ENCODE results near the gene NYAP1. TPM values are rescaled to one million over a fixed set of nuclear protein-coding genes. Genes with fewer than 3 reads are reported as not detected.
"Not testable (repeated sequence)": the region's sequence is repeated elsewhere in the genome, so short reads cannot be mapped to it uniquely, and the experiment has no call there.

The NYAP1 gene
- polyA plus RNA-seq, 2 donors = 0.32 to 1.3 TPM

- H3K36me3 ChIP-seq (ENCODE audit: control insufficient read depth in 2 of 2, insufficient read depth in 2 of 2, low read length in 1 of 2) = no peaks in the 10 kb centered on the region
- no peaks in the 10 kb centered on the region for H3K9me3 ChIP-seq (ENCODE audit: control insufficient read depth in 2 of 2, insufficient read depth in 1 of 2, low read depth in 1 of 2, low read length in 1 of 2)
- H3K27me3 ChIP-seq (ENCODE audit: control insufficient read depth in 1 of 2, insufficient read depth in 2 of 2, low read length in 2 of 2) = no peaks in the 10 kb centered on the region
- no peak overlapping the region for H3K27ac ChIP-seq (ENCODE audit: low read depth in 2 of 2, low read length in 1 of 2)
- WGBS, 2 donors = 27 to 32% methylated on average over 1 of the region's 1 CpG
- H3K4me3 ChIP-seq (ENCODE audit: low read depth in 1 of 2, low read length in 2 of 2) = no peak overlapping the region
- H3K4me1 ChIP-seq (ENCODE audit: control insufficient read depth in 2 of 2, insufficient read depth in 2 of 2, low read length in 1 of 2) = peaks cover 0 to 1% of the 10 kb centered on the region in 2 donors
These were observed 36.4 kb downstream of the NYAP1 start for GRCh38 chr7:100520138-100520537.

GRCh38 chr7:100521076-100521475 lies 37.3 kb downstream of the NYAP1 start:
- no peaks in the 10 kb centered on the region for H3K27me3 ChIP-seq (ENCODE audit: control insufficient read depth in 1 of 2, insufficient read depth in 2 of 2, low read length in 2 of 2)
- 87 to 92% methylated on average over 2 of the region's 2 CpGs for WGBS, 2 donors
- H3K9me3 ChIP-seq (ENCODE audit: control insufficient read depth in 2 of 2, insufficient read depth in 1 of 2, low read depth in 1 of 2, low read length in 1 of 2) = no peaks in the 10 kb centered on the region
- H3K4me1 ChIP-seq (ENCODE audit: control insufficient read depth in 2 of 2, insufficient read depth in 2 of 2, low read length in 1 of 2) = peaks cover 0 to 1% of the 10 kb centered on the region in 2 donors
- H3K36me3 ChIP-seq (ENCODE audit: control insufficient read depth in 2 of 2, insufficient read depth in 2 of 2, low read length in 1 of 2) = no peaks in the 10 kb centered on the region
- no peak overlapping the region for H3K27ac ChIP-seq (ENCODE audit: low read depth in 2 of 2, low read length in 1 of 2)
- no peak overlapping the region for H3K4me3 ChIP-seq (ENCODE audit: low read depth in 1 of 2, low read length in 2 of 2)

- H3K27ac ChIP-seq (ENCODE audit: low read depth in 2 of 2, low read length in 1 of 2); H3K4me3 ChIP-seq (ENCODE audit: low read depth in 1 of 2, low read length in 2 of 2); H3K36me3 ChIP-seq (ENCODE audit: control insufficient read depth in 2 of 2, insufficient read depth in 2 of 2, low read length in 1 of 2); H3K9me3 ChIP-seq (ENCODE audit: control insufficient read depth in 2 of 2, insufficient read depth in 1 of 2, low read depth in 1 of 2, low read length in 1 of 2); H3K4me1 ChIP-seq (ENCODE audit: control insufficient read depth in 2 of 2, insufficient read depth in 2 of 2, low read length in 1 of 2); H3K27me3 ChIP-seq (ENCODE audit: control insufficient read depth in 1 of 2, insufficient read depth in 2 of 2, low read length in 2 of 2): not testable (repeated sequence)
- WGBS, 2 donors = 78 to 80% methylated on average over 2 of the region's 3 CpGs
These were observed 38.3 kb downstream of the NYAP1 start for GRCh38 chr7:100521909-100522593.

- 82 to 98% methylated on average over 7 to 30 of the region's 34 CpGs for WGBS, 2 donors
These were observed 39.5 kb downstream of the NYAP1 start for GRCh38 chr7:100523192-100523591.

GRCh38 chr7:100528108-100528866 lies 44.6 kb downstream of the NYAP1 start:
- H3K27me3 ChIP-seq (ENCODE audit: control insufficient read depth in 1 of 2, insufficient read depth in 2 of 2, low read length in 2 of 2); H3K27ac ChIP-seq (ENCODE audit: low read depth in 2 of 2, low read length in 1 of 2); H3K4me1 ChIP-seq (ENCODE audit: control insufficient read depth in 2 of 2, insufficient read depth in 2 of 2, low read length in 1 of 2): not testable (repeated sequence)

More at GRCh38 chr7:100523192-100523591, 39.5 kb downstream of the NYAP1 start:
- not testable (repeated sequence) for H3K4me3 ChIP-seq (ENCODE audit: low read depth in 1 of 2, low read length in 2 of 2); H3K4me1 ChIP-seq (ENCODE audit: control insufficient read depth in 2 of 2, insufficient read depth in 2 of 2, low read length in 1 of 2); H3K27ac ChIP-seq (ENCODE audit: low read depth in 2 of 2, low read length in 1 of 2); H3K9me3 ChIP-seq (ENCODE audit: control insufficient read depth in 2 of 2, insufficient read depth in 1 of 2, low read depth in 1 of 2, low read length in 1 of 2); H3K27me3 ChIP-seq (ENCODE audit: control insufficient read depth in 1 of 2, insufficient read depth in 2 of 2, low read length in 2 of 2); H3K36me3 ChIP-seq (ENCODE audit: control insufficient read depth in 2 of 2, insufficient read depth in 2 of 2, low read length in 1 of 2)

GRCh38 chr7:100532165-100533022 lies 48.7 kb downstream of the NYAP1 start:
- no peak overlapping the region for H3K27ac ChIP-seq (ENCODE audit: low read depth in 2 of 2, low read length in 1 of 2)
- WGBS, 2 donors = 85 to 92% methylated on average over 14 of the region's 14 CpGs
- H3K36me3 ChIP-seq (ENCODE audit: control insufficient read depth in 2 of 2, insufficient read depth in 2 of 2, low read length in 1 of 2) = no peaks in the 10 kb centered on the region
- no peaks in the 10 kb centered on the region for H3K4me1 ChIP-seq (ENCODE audit: control insufficient read depth in 2 of 2, insufficient read depth in 2 of 2, low read length in 1 of 2)
- no peak overlapping the region for H3K4me3 ChIP-seq (ENCODE audit: low read depth in 1 of 2, low read length in 2 of 2)
- no peaks in the 10 kb centered on the region for H3K9me3 ChIP-seq (ENCODE audit: control insufficient read depth in 2 of 2, insufficient read depth in 1 of 2, low read depth in 1 of 2, low read length in 1 of 2)
- H3K27me3 ChIP-seq (ENCODE audit: control insufficient read depth in 1 of 2, insufficient read depth in 2 of 2, low read length in 2 of 2) = no peaks in the 10 kb centered on the region

More at GRCh38 chr7:100528108-100528866, 44.6 kb downstream of the NYAP1 start:
- H3K4me3 ChIP-seq (ENCODE audit: low read depth in 1 of 2, low read length in 2 of 2); H3K36me3 ChIP-seq (ENCODE audit: control insufficient read depth in 2 of 2, insufficient read depth in 2 of 2, low read length in 1 of 2); H3K9me3 ChIP-seq (ENCODE audit: control insufficient read depth in 2 of 2, insufficient read depth in 1 of 2, low read depth in 1 of 2, low read length in 1 of 2): not testable (repeated sequence)
- WGBS, 2 donors = 71 to 74% methylated on average over 12 of the region's 12 CpGs

- 91 to 94% methylated on average over 9 of the region's 9 CpGs for WGBS, 2 donors
- H3K36me3 ChIP-seq (ENCODE audit: control insufficient read depth in 2 of 2, insufficient read depth in 2 of 2, low read length in 1 of 2); H3K4me1 ChIP-seq (ENCODE audit: control insufficient read depth in 2 of 2, insufficient read depth in 2 of 2, low read length in 1 of 2): not testable (repeated sequence)
These were observed 52.3 kb downstream of the NYAP1 start for GRCh38 chr7:100535982-100536381.

GRCh38 chr7:100536695-100537094 lies 53.0 kb downstream of the NYAP1 start:
- not testable (repeated sequence) for H3K27ac ChIP-seq (ENCODE audit: low read depth in 2 of 2, low read length in 1 of 2); H3K27me3 ChIP-seq (ENCODE audit: control insufficient read depth in 1 of 2, insufficient read depth in 2 of 2, low read length in 2 of 2); H3K4me3 ChIP-seq (ENCODE audit: low read depth in 1 of 2, low read length in 2 of 2); H3K4me1 ChIP-seq (ENCODE audit: control insufficient read depth in 2 of 2, insufficient read depth in 2 of 2, low read length in 1 of 2); H3K9me3 ChIP-seq (ENCODE audit: control insufficient read depth in 2 of 2, insufficient read depth in 1 of 2, low read depth in 1 of 2, low read length in 1 of 2); H3K36me3 ChIP-seq (ENCODE audit: control insufficient read depth in 2 of 2, insufficient read depth in 2 of 2, low read length in 1 of 2)
- WGBS, 2 donors = 89 to 93% methylated on average over 2 of the region's 2 CpGs

More at GRCh38 chr7:100535982-100536381, 52.3 kb downstream of the NYAP1 start:
- H3K27ac ChIP-seq (ENCODE audit: low read depth in 2 of 2, low read length in 1 of 2); H3K4me3 ChIP-seq (ENCODE audit: low read depth in 1 of 2, low read length in 2 of 2); H3K27me3 ChIP-seq (ENCODE audit: control insufficient read depth in 1 of 2, insufficient read depth in 2 of 2, low read length in 2 of 2); H3K9me3 ChIP-seq (ENCODE audit: control insufficient read depth in 2 of 2, insufficient read depth in 1 of 2, low read depth in 1 of 2, low read length in 1 of 2): not testable (repeated sequence)

GRCh38 chr7:100538348-100538653 lies 54.6 kb downstream of the NYAP1 start:
- no peaks in the 10 kb centered on the region for H3K27me3 ChIP-seq (ENCODE audit: control insufficient read depth in 1 of 2, insufficient read depth in 2 of 2, low read length in 2 of 2)
- no peaks in the 10 kb centered on the region for H3K9me3 ChIP-seq (ENCODE audit: control insufficient read depth in 2 of 2, insufficient read depth in 1 of 2, low read depth in 1 of 2, low read length in 1 of 2)
- WGBS, 2 donors = 6 to 8% methylated on average over 8 of the region's 8 CpGs
- H3K27ac ChIP-seq (ENCODE audit: low read depth in 2 of 2, low read length in 1 of 2) = peak overlapping the region; percentile 43 to 47
- peak overlapping the region in 1 of 2 donors; percentile 27 for H3K4me3 ChIP-seq (ENCODE audit: low read depth in 1 of 2, low read length in 2 of 2)
- H3K4me1 ChIP-seq (ENCODE audit: control insufficient read depth in 2 of 2, insufficient read depth in 2 of 2, low read length in 1 of 2) = no peaks in the 10 kb centered on the region
- H3K36me3 ChIP-seq (ENCODE audit: control insufficient read depth in 2 of 2, insufficient read depth in 2 of 2, low read length in 1 of 2) = no peaks in the 10 kb centered on the region

Measured in esophagus (tissue), 2 donors.